ENCODE measurements around the gene PCK2.

PCK2 gene

GRCh38 chr14:24060443-24060842, 33.7 kb upstream of the PCK2 start:
- TF ChIP-seq, protein P1, sequence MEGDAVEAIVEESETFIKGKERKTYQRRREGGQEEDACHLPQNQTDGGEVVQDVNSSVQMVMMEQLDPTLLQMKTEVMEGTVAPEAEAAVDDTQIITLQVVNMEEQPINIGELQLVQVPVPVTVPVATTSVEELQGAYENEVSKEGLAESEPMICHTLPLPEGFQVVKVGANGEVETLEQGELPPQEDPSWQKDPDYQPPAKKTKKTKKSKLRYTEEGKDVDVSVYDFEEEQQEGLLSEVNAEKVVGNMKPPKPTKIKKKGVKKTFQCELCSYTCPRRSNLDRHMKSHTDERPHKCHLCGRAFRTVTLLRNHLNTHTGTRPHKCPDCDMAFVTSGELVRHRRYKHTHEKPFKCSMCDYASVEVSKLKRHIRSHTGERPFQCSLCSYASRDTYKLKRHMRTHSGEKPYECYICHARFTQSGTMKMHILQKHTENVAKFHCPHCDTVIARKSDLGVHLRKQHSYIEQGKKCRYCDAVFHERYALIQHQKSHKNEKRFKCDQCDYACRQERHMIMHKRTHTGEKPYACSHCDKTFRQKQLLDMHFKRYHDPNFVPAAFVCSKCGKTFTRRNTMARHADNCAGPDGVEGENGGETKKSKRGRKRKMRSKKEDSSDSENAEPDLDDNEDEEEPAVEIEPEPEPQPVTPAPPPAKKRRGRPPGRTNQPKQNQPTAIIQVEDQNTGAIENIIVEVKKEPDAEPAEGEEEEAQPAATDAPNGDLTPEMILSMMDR (IDR thresholded peaks at IDR 0.05; ENCODE audit: low read depth, low read length), result no peak
- Histone ChIP-seq H3K27me3 (ENCODE audit: insufficient read depth, low read depth, severe bottlenecking) (no peaks in the 10 kb centered on the region), H3K27ac (no peak overlapping the region), H3K9me3 (ENCODE audit: severe bottlenecking) (no peaks in the 10 kb centered on the region), H3K36me3 (no peaks in the 10 kb centered on the region), H3K4me3 (ENCODE audit: low read depth, low read length) (no peak overlapping the region)
- no peak for DNase-seq

DNA sequence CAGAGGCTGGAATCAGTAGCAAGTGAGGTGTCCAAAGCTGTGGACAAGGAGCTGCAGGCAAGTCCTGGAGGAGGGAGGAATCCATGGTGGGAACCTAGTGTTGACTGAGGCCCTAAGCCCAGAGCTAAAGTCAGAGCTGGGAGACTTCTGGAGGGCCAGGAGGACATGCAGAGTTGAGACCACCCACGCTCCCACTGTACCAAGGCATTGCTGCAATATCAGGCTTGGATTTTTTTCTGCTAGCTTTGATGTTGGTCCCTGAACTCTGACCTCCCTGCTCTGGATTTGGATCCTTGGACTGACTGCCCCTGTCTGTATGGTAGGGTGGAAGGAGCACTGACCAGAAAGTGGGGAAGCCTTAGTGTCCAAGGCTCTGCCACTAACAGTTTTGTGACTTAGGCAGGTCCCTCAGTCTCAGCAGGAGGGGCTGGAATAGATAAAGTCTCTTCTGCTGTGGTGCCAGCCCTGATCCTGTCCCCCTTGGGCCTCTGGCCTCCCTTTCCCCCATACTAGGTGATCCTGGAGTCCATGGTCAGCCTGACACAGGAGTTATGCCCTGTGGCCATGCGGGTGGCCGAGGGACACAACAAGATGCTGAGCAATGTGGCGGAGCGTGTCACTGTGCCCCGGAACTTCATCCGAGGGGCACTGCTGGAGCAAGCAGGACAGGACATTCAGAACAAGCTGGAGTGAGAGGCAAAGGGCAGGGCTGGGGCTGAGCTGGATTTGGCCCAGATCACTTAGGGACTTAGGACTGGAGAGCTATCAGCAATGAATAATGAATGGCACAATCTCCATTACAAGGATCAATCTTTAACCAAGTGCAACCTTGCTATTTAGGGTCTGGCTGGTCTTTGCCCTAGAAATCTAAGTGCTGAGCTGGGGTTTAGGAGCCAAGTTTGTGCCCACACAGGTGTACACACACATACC, 32.9 kb upstream of the PCK2 start:
- no peak overlapping the region for H3K4me3 ChIP-seq (ENCODE audit: low read depth, low read length)
- TF ChIP-seq, protein P1 (IDR thresholded peaks at IDR 0.05; ENCODE audit: low read depth, low read length), result no peak
- no peaks in the 10 kb centered on the region for H3K27me3 ChIP-seq (ENCODE audit: insufficient read depth, low read depth, severe bottlenecking)
- H3K9me3 ChIP-seq (ENCODE audit: severe bottlenecking), result no peaks in the 10 kb centered on the region
- H3K27ac ChIP-seq, result no peak overlapping the region
- no peaks in the 10 kb centered on the region for H3K36me3 ChIP-seq
- no peak for DNase-seq

DNA sequence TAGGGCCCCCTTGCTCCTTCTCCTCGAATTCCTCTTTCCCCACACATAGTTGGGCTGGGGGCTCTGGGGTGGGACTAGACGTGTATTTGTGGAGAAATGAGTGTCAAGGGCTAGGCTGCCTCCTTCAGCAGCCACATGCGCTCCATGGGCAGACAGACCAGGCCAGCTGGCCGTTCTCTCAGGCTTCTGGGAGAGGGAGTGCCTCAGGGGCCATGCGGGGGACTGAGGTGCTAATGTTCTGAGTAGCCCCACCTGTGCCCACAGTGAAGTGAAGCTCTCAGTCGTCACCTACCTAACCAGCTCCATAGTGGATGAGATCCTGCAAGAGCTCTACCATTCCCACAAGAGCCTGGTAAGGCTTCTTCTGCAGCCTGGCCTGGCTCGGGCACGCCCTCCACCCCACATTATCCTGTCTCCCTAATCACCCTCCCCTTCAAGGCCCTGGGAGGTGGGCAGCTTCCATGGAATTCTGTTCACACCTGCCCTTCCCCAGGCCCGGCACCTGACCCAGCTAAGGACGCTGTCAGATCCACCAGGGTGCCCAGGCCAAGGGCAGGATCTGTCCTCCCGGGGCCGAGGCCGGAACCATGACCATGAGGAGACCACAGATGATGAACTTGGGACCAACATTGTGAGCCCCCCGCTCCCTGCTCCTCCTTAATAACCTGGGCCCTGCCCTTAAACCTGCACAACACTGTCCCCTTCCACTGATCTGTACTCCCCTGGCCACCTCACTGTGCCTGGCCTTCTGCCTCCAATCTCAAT, 31.7 kb upstream of the PCK2 start:
- DNase-seq, result no peak
- no peak overlapping the region for H3K27ac ChIP-seq
- TF ChIP-seq, protein P1 (IDR thresholded peaks at IDR 0.05; ENCODE audit: low read depth, low read length), result no peak

GRCh38 chr14:24063263-24063836, 30.8 kb upstream of the PCK2 start:
- Histone ChIP-seq H3K36me3 (no peaks in the 10 kb centered on the region), H3K9me3 (ENCODE audit: severe bottlenecking) (no peaks in the 10 kb centered on the region), H3K27ac (no peak overlapping the region), H3K27me3 (ENCODE audit: insufficient read depth, low read depth, severe bottlenecking) (no peaks in the 10 kb centered on the region), H3K4me3 (ENCODE audit: low read depth, low read length) (no peak overlapping the region)
- TF ChIP-seq, protein P1 (IDR thresholded peaks at IDR 0.05; ENCODE audit: low read depth, low read length), result no peak
- no peak for DNase-seq

More for the DNA sequence above, 31.7 kb upstream of the PCK2 start:
- H3K4me3 ChIP-seq (ENCODE audit: low read depth, low read length), result no peak overlapping the region
- H3K27me3 ChIP-seq (ENCODE audit: insufficient read depth, low read depth, severe bottlenecking), result no peaks in the 10 kb centered on the region
- H3K9me3 ChIP-seq (ENCODE audit: severe bottlenecking), result no peaks in the 10 kb centered on the region
- no peaks in the 10 kb centered on the region for H3K36me3 ChIP-seq

GRCh38 chr14:24064091-24064795, 29.9 kb upstream of the PCK2 start:
- no peaks in the 10 kb centered on the region for H3K9me3 ChIP-seq (ENCODE audit: severe bottlenecking)
- no peak overlapping the region for H3K27ac ChIP-seq
- no peaks in the 10 kb centered on the region for H3K27me3 ChIP-seq (ENCODE audit: insufficient read depth, low read depth, severe bottlenecking)
- no peak overlapping the region for H3K4me3 ChIP-seq (ENCODE audit: low read depth, low read length)
- TF ChIP-seq, protein P1 (IDR thresholded peaks at IDR 0.05; ENCODE audit: low read depth, low read length), result no peak
- H3K36me3 ChIP-seq, result no peaks in the 10 kb centered on the region
- DNase-seq, result no peak

Measured in WERI-Rb-1 (cell line).